DOHH2 (cell line): ENCODE measurements around the gene C4BPB.

Source experiments
- CTCF ChIP-seq: fragments of 200-600 bp; sonication (generic); IDR thresholded peaks from one replicate; pipeline ENCODE4 v1.5.1; 2014; ENCODE audit warnings: antibody characterized with exemption, mild to moderate bottlenecking, low read depth, low read length; ENCODE audit not compliant: poor library complexity, severe bottlenecking
- EZH2phosphoT487 ChIP-seq: fragments of 200-600 bp; sonication (generic); IDR thresholded peaks from 2 replicates; pipeline ENCODE4 v1.6.1; 2017; ENCODE audit warnings: borderline replicate concordance, mild to moderate bottlenecking, antibody characterized with exemption, low read length, moderate library complexity, mixed read lengths

GRCh38 chr1:207071426-207071825, 17.2 kb upstream of the C4BPB start:
- TF ChIP-seq CTCF, result no peak
- TF ChIP-seq EZH2phosphoT487, result no peak
